GM18867 (cell line): ENCODE data around the gene IL13.

Source experiments
- ATAC-seq: cut with Tn5 transposase; IDR thresholded peaks from one replicate; pipeline ENCODE4 v1.9.1; 2021; ENCODE audit warnings: mild to moderate bottlenecking, moderate library complexity; ENCODE audit not compliant: unreplicated experiment

Gene IL13

GRCh38 chr5:132669455-132669820 is 11.5 kb downstream of the IL13 start:
- ATAC-seq, result no peak

- no peak for ATAC-seq
These were observed 12.3 kb downstream of the IL13 start for GRCh38 chr5:132669966-132670882.

GRCh38 chr5:132671000-132671399 is 13.0 kb downstream of the IL13 start:
- no peak for ATAC-seq

- ATAC-seq, result no peak
These were observed 15.5 kb downstream of the IL13 start for GRCh38 chr5:132673488-132673887.

- ATAC-seq, result peak; percentile 10
These were observed 16.1 kb downstream of the IL13 start, which contains the start of gene IL4 for GRCh38 chr5:132673939-132674630. IL4 (plus strand) TSS chr5:132673989; CDS start chr5:132674051, 62 bp downstream.

- ATAC-seq, result peak; percentile 85
These were observed 16.9 kb downstream of the IL13 start for GRCh38 chr5:132674671-132675506.

GRCh38 chr5:132675936-132676689 is 18.1 kb downstream of the IL13 start:
- no peak for ATAC-seq

GRCh38 chr5:132677191-132677590 is 19.2 kb downstream of the IL13 start:
- ATAC-seq, result no peak

GRCh38 chr5:132677682-132678400 is 19.9 kb downstream of the IL13 start:
- no peak for ATAC-seq

- no peak for ATAC-seq
These were observed 20.8 kb downstream of the IL13 start for GRCh38 chr5:132678735-132679134.

GRCh38 chr5:132679166-132679565 is 21.2 kb downstream of the IL13 start:
- no peak for ATAC-seq

- no peak for ATAC-seq
These were observed 21.9 kb downstream of the IL13 start for GRCh38 chr5:132679717-132680380.

- ATAC-seq, result no peak
These were observed 23.0 kb downstream of the IL13 start for GRCh38 chr5:132680780-132681475.

- ATAC-seq, result no peak
These were observed 23.5 kb downstream of the IL13 start for GRCh38 chr5:132681476-132681831.

- no peak for ATAC-seq
These were observed 24.0 kb downstream of the IL13 start for GRCh38 chr5:132681983-132682382.

GRCh38 chr5:132684491-132684890 is 26.5 kb downstream of the IL13 start:
- ATAC-seq, result no peak

GRCh38 chr5:132684922-132685720 is 27.1 kb downstream of the IL13 start:
- no peak for ATAC-seq

- no peak for ATAC-seq
These were observed 28.2 kb downstream of the IL13 start for GRCh38 chr5:132686193-132686592.
